Activated naive CD4-positive, alpha-beta T cell treated with anti-CD3 and anti-CD28 coated beads, Interleukin-2, amount 50 U/mL, for 72 hours (primary cell): ENCODE results near the gene PCBP3. TPM values are rescaled to one million over a fixed set of nuclear protein-coding genes. Genes with fewer than 3 reads are reported as not detected.

Source experiments
- ATAC-seq, 2 donors: fragments of 150-1000 bp; cut with Tn5 transposase; 2 replicates each; pipeline ENCODE4 v1.10.0; 2021; ENCODE audit warnings: mild to moderate bottlenecking in 2 of 2, moderate library complexity in 2 of 2
- DNase-seq, 2 donors: peaks; one replicate each; pipeline ENCODE4 v3.0.0; 2021 to 2022; ENCODE audit warnings: low spot score in 2 of 2
- H3K27ac Mint-ChIP-seq, 2 donors: one replicate each; pipeline ENCODE4 v1.8.0; 2022; ENCODE audit warnings: mild to moderate bottlenecking in 2 of 2, mixed read lengths in 2 of 2
- H3K36me3 Mint-ChIP-seq, 2 donors: one replicate each; pipeline ENCODE4 v1.8.0; 2022; ENCODE audit warnings: mixed read lengths in 2 of 2
- H3K9me3 Mint-ChIP-seq, 2 donors: one replicate each; pipeline ENCODE4 v1.8.0; 2022; ENCODE audit warnings: mixed read lengths in 2 of 2
- total RNA-seq, 2 donors: library from RNA; stranded (reverse); gene quantifications; one replicate each; pipeline ENCODE4 v1.2.3, GENCODE V29; 2022

Gene PCBP3
- total RNA-seq, 2 donors from 2014 or later, result 19.7 to 26.3 TPM

DNA sequence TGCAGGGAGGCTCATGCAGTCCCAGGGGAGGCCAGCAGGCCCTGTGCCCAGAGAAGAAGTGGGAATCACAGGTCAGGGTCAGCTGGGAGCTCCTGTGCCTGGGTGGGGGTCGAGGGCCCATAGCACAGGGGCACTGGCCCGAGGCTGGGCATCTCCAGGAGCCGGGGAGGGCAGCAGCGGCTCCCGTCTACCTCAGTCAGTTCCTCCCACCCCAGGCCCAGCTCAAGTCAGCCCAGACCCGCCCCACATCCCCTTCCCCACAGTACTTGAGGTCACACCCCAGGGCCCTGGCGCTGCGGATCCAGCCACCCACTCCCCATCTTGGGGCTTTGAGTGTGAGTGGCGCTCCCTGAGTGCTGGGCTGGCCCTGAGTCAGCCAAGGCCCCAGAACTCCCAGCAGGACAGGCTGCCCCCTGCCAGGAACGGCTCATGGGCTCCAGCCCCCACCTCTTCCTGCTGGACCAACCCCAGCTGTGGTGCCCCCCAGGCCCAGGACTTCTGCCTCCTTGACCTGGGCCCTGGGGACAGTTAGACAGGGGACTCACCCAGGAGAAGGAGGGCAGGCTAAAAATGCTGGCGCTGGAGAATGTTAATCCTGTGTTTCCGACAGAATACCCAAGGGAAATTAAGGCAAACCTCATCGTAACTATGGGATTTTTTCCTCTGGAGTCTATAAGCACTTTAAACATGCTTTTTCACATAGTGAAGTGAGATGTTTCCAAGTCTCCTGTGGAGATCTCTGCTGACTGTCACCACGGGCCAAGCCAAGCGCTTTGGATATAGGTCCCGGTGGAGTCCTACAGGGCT, 269.3 kb downstream of the PCBP3 start:
- ATAC-seq (no peak), DNase-seq (no peak)
- Mint-ChIP-seq H3K9me3 (no peaks in the 10 kb centered on the region), H3K36me3 (no peaks in the 10 kb centered on the region), H3K27ac (peak overlapping the region in 1 of 2 donors; percentile 79)

DNA sequence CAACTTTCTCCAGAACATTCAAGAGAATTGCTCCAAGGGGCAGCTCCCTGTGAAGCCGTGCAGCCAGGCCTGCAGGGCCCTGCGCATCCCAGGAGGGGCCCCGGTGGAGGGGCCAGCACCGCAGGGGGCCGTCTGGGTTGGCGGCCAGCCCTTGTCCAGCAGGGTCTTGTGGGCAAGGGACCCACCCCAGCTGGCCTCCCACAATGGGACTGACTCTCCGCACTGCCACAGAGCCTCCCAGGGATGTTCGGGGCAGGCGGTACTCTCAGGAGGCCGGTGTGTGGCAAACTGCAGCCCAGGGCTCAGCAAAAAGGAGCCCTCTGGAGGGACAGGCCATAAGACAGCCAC, 269.9 kb downstream of the PCBP3 start:
- H3K36me3 Mint-ChIP-seq, result no peaks in the 10 kb centered on the region
- H3K27ac Mint-ChIP-seq, result no peak overlapping the region
- no peak for ATAC-seq
- no peaks in the 10 kb centered on the region for H3K9me3 Mint-ChIP-seq
- no peak for DNase-seq

DNA sequence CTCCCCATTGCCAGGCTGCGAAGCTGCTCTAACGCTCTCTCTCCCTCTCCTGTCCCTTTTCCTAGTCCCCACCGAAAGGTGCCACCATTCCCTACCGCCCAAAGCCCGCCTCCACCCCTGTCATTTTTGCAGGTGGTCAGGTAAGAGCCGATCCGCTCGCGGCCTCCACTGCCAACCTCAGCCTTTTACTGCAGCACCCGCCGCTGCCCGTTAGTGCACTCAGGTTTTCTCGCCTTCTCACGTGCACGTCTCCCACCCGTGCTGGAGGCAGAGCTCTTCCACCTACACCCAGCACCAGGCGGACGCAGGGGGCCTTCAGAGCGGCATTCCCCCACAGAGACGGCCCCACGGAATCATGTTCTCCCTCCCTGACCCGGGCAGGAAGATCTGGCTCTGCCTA, 270.4 kb downstream of the PCBP3 start:
- Mint-ChIP-seq H3K27ac (no peak overlapping the region), H3K9me3 (no peaks in the 10 kb centered on the region), H3K36me3 (no peaks in the 10 kb centered on the region)
- DNase-seq, result no peak
- ATAC-seq, result no peak

DNA sequence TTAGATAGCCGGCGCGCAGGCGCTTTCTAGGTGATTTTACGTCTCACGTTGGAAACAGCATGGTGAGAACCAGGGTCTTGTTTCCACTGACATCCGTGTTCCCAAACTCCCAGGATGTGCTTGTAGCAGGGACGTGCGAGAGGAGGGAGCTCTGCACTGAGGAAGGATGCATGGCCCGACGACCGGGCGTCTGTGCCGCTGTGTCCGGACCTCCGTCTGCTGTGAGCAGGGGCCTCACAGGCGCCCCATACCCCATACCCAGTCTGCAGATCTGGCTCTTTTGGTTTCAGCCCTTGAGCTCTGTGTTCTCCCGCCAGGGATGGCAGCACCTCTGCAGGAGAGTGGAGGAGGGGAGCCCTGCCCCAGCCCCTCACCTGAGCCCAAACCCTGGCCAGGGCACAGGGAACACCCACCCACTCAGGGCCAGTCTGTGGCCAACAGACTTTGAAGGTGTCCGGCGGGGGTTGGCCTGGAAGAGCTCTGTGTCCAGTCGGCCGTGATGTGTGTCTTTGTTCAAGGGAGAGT, 270.9 kb downstream of the PCBP3 start:
- DNase-seq (no peak), ATAC-seq (no peak)
- H3K9me3 Mint-ChIP-seq, result no peaks in the 10 kb centered on the region
- H3K27ac Mint-ChIP-seq, result no peak overlapping the region
- H3K36me3 Mint-ChIP-seq, result no peaks in the 10 kb centered on the region

DNA sequence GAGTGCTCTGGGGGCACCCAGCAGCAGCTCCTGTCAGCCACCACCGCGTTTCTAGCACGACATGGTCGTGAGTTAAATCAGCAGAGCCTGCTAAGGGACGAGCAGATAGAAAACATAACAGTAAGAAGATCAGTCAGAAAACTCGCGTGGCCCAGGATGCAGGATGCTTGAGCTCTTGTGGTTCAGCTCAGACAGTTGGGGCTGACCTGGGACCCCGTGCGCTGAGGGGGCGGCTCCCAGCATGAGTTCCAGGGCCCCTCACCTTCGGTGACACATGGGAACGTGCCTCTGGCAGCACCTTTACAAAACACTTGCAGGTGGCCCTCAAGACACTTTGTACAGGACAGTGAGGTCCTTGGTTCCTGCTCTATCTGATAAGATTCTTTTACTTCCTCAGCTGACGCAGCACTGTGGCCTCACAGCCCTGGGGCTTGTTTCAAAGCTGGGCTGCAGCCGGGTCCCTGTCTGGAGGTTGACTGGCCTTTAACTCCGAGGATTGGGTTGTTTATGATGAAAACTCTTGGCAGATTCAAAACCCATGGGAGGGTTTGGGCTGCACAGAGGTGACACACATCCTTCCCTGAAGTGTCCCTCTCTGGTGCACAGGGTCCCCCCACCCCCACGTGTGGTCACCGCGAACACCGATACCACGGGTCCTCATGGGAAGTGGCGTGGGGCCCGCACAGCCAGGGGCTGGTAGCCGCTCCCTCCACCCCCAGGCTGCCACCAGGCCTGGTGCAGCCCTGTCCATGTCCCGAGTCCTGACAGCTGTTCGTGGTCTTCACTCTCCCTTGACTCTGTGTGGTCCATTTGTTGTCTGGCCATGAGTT, 272.7 kb downstream of the PCBP3 start:
- no peak for ATAC-seq
- Mint-ChIP-seq H3K27ac (peak overlapping the region; percentile 48 to 82), H3K36me3 (no peaks in the 10 kb centered on the region), H3K9me3 (no peaks in the 10 kb centered on the region)
- DNase-seq, result no peak

DNA sequence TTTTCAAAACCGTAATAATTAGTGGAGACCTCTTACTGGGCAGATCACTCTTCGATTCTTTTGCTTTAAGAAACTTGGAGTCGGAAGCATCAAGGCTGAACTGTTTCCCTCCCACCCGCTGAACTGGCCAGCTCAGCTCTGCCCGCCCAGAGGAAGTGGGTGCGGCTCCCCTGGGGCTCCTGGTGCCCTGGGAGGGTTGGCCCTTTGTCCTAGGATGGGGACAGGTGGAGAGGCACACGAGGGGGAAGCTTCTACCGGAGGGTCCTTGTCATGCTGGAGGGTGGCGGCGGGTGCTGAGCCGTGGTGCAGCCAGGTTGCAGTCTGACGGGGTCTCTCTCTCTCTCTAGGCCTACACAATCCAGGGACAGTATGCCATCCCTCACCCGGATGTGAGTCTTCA, 273.7 kb downstream of the PCBP3 start:
- no peak for DNase-seq
- H3K9me3 Mint-ChIP-seq, result no peaks in the 10 kb centered on the region
- H3K27ac Mint-ChIP-seq, result peak overlapping the region; percentile 21 to 59
- H3K36me3 Mint-ChIP-seq, result no peaks in the 10 kb centered on the region
- ATAC-seq, result no peak

DNA sequence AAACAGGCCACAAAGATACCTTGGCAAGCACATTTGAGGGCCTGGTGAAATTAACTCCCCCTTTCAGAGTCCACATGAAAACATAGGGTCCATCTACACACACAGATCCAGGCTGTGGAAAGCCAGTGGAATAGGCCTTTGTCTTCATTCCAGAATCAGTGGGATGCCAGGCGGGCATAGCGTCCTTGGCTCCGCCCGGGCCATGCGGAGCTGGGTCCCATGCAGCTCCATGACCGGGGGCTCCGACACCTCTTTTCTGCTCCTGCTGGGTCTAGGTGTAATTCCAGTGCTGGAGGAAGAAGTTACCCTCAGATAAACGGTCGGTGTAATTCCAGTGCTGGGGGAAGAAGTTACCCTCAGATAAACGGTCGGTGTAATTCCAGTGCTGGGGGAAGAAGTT, 274.5 kb downstream of the PCBP3 start:
- H3K36me3 Mint-ChIP-seq, result no peaks in the 10 kb centered on the region
- ATAC-seq (no peak), DNase-seq (no peak)
- no peak overlapping the region for H3K27ac Mint-ChIP-seq
- no peaks in the 10 kb centered on the region for H3K9me3 Mint-ChIP-seq

DNA sequence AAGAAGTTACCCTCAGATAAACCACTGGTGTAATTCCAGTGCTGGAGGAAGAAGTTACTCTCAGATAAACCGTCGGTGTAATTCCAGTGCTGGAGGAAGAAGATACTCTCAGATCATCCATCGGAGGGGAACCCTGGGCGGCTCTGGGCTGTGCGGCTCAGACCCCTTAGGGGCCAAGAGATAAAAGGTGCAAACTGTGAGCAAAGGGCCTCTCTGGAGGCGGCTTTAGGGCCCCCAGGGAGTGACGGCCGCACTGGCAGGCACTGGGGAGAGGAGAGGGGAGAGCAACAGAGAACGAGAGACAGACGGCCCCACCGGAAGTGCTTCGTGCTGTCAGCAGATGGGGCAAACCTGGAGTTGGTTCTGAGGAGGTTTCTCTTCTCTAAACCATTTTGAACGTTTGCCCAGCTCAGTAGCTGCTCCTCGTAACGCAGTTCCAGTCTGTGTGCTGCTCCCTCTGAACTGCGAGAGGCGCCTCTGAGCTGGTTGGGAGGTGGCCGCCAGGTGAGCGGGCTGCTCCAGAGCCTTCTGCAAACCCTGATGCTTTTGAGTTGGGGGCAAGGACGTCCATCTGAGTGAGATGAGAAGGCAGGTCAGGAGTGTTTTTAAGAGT, 275.4 kb downstream of the PCBP3 start:
- Mint-ChIP-seq H3K36me3 (no peaks in the 10 kb centered on the region), H3K9me3 (no peaks in the 10 kb centered on the region), H3K27ac (peak overlapping the region in 1 of 2 donors; percentile 85)
- no peak for DNase-seq
- no peak for ATAC-seq

DNA sequence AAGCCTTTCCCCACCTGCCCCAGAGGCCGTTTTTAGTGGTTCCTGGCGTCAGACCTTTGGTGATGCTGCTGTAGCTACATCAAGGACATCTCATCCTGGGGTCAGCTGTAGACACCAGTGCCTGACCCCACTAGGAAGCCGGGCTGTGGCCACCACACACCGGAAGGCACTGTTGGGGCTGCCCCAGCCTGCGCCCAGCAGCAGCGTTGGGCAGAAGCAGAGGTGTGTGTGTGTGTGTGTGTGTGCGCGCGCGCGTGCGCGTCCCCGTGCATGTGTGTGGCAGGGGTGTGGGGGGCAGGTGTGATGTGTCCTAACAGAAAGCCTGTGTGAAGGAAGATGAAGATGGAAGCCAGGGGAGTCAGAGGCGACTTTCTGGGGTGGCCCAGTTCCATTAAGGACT, 276.1 kb downstream of the PCBP3 start:
- Mint-ChIP-seq H3K9me3 (no peaks in the 10 kb centered on the region), H3K27ac (no peak overlapping the region), H3K36me3 (no peaks in the 10 kb centered on the region)
- DNase-seq (no peak), ATAC-seq (no peak)

DNA sequence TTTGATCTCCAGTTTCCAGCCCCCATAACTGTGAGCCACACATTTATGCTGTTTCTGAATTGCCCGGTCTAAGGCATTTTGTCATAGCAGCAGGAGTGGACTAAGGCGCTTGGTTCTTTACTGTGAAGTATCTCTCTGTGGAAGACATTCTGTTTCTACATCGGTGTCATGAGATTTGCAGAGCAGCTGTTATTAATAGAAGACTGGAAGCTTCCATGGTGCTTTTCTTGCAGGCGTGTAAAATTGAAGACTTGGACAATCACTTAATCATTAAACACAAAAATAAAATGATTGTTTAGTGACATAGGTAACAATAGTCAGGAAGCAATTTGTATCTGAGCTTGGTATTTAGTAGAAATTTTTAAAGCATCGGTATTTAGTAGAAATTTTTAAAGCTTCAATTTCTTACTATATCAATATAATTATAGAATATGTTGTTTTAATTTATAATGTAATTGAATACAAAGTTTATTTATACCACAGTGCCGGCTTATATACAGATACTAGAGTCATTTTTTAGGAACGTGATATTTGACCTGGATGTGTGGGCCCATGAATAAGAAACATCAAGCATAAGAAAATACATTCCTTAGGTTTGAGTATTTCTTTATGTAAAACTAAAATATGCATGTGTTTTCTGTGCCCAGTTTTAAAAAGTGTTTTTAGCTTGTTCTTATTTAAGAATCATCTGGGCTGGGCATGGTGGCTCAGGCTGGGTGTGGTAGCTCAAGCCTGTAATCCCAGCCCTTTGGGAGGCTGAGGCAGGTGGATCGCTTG, 277.5 kb downstream of the PCBP3 start:
- Mint-ChIP-seq H3K27ac (no peak overlapping the region), H3K9me3 (no peaks in the 10 kb centered on the region), H3K36me3 (no peaks in the 10 kb centered on the region)
- no peak for DNase-seq
- no peak for ATAC-seq

DNA sequence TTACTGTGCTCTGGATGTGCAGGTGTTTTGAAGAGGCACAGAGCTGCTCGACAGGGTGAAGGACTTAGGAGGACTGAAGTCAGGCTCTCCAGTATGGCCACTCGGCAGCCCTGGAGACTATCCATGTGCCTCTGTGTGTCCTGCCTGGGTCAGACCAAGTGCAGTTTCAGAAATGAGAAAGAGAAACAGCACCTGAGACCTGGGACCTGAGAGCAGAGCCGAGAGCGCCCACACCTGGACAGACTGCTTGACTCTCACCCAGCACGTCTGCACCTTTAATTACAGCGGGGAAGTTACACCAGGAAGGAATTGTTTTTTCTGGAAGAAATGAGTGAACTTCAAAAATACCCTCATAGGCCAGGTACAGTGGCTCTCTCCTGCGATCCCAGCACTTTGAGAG, 278.4 kb downstream of the PCBP3 start:
- ATAC-seq (no peak), DNase-seq (no peak)
- Mint-ChIP-seq H3K36me3 (no peaks in the 10 kb centered on the region), H3K27ac (no peak overlapping the region), H3K9me3 (no peaks in the 10 kb centered on the region)

DNA sequence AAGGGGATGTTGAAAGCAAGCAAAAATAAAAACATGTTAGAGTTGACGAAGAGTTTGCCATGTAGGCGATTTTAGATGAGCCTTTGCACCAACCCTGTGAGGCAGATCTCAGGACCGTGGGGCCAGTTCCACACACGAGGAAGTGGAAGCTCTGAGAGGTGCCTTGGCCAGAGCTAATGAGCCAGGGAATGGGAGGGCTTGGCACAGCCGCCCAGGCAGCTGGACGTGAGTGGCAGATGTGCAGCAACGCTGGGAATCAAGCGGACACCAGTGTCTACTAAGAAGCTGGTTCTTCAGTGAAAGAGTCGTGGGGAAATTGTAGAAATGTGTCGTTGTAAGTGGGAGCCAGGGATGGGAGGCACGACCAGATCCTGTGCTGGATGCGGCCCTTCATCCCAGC, 279.1 kb downstream of the PCBP3 start:
- Mint-ChIP-seq H3K36me3 (no peaks in the 10 kb centered on the region), H3K27ac (no peak overlapping the region), H3K9me3 (no peaks in the 10 kb centered on the region)
- DNase-seq (no peak), ATAC-seq (no peak)

DNA sequence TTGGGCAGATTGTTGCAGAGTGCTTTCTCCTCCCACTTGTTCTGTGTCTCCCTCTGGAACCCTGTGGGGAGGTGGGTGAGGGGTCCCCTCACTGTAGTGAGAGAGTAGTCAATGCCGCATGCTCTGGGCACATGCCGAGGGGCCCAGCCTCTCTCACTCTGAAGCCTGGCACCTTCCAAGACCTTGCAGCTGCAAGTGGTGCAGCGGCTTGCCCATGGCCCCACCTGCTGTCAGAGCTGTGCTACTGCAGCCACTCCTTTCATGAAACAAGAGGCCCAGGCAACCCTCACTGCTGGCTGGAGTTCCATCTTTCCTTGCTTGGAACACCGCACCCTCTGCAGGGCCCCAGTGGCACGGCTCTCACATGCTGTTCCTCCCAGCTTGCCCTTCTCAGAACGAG, 279.6 kb downstream of the PCBP3 start:
- no peaks in the 10 kb centered on the region for H3K36me3 Mint-ChIP-seq
- peak; percentile 62 to 75 for ATAC-seq
- no peak overlapping the region for H3K27ac Mint-ChIP-seq
- H3K9me3 Mint-ChIP-seq, result no peaks in the 10 kb centered on the region
- peak in 1 of 2 donors; percentile 64 for DNase-seq

DNA sequence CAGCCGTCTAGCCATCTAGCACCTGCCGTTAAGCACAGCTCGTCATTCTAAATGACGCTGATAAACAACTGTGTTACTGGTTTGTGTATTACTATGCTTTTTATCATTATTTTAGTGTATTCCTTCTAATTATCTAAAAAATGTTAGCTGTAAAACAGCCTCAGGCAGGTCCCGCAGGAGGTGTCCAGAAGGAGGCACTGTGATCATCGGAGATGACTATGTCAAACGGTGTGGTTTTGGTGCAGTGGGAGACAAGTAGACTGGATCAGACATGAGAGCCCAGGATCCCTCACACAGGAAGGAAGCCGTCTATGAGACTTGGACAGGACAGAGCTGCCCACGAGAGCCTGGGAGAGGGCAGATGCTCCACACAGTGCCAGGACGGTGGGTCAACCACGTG, 282.8 kb downstream of the PCBP3 start:
- H3K9me3 Mint-ChIP-seq, result no peaks in the 10 kb centered on the region
- DNase-seq (no peak), ATAC-seq (no peak)
- peak overlapping the region in 1 of 2 donors; percentile 30 for H3K27ac Mint-ChIP-seq
- no peaks in the 10 kb centered on the region for H3K36me3 Mint-ChIP-seq

DNA sequence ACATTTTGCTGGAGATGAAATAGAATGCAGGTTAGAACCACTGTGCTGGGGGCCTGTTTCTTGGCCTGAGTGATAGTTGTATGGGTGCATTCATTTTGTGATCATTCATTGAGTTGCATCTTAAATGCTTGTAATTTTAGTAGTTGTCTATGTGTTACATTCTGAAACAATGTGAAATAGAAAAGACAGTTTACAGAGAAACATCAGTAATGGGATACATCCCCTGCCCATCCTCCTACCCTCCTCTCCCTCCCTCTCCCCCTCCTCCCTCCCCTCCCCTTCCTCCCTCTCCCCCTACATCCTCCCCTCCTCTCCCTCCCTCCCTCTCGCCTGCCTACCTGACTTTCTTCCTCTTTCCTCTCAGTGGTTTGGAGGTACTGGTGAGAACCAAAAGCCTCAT, 283.5 kb downstream of the PCBP3 start:
- no peaks in the 10 kb centered on the region for H3K9me3 Mint-ChIP-seq
- no peak for ATAC-seq
- H3K27ac Mint-ChIP-seq, result no peak overlapping the region
- peaks cover 0 to 4% of the 10 kb centered on the region in 2 donors for H3K36me3 Mint-ChIP-seq
- DNase-seq, result no peak
